ENCODE measurements around the gene TAS2R9. TPM values are rescaled to one million over a fixed set of nuclear protein-coding genes. Genes with fewer than 3 reads are reported as not detected.

TAS2R9 gene
- total and polyA plus RNA-seq, 2 donors (not counting 3 experiments of a cell fraction or from before 2014, with no cell fraction given): not detected

GRCh38 chr12:10824957-10825356 lies 15.0 kb upstream of the TAS2R9 start:
- H3K9ac ChIP-seq (replicated peaks; ENCODE audit: extremely low read depth, insufficient read depth, low read length): no peak overlapping the region
- H3K4me3 ChIP-seq (replicated peaks in 1 of 3; ENCODE audit: insufficient read depth in 1 of 3, low read depth in 1 of 3, low read length in 3 of 3): no peak overlapping the region
- no peaks in the 10 kb centered on the region for H3K9me1 ChIP-seq (replicated peaks; ENCODE audit: control insufficient read depth, extremely low read depth, insufficient read depth, low read length)
- dilution Hi-C loops (cut with MboI; ENCODE audit: extremely low pct_ligation_motif_present, low sequenced_read_pairs) (no loop called here), intact Hi-C loops (cut with micrococcal nuclease) (no loop called here)
- TF ChIP-seq MAX (IDR thresholded peaks at IDR 0.05; ENCODE audit: insufficient read depth, insufficient read length) (no peak), GATA2 (IDR thresholded peaks at IDR 0.05; ENCODE audit: insufficient read depth, insufficient read length, low read depth, low read length) (no peak), MYC (IDR thresholded peaks at IDR 0.05; ENCODE audit: low read depth, low read length) (no peak), CTCF (IDR thresholded peaks at IDR 0.05; ENCODE audit: extremely low read depth in 1 of 2, insufficient read depth in 1 of 2, low read depth in 1 of 2, low read length in 2 of 2) (no peak), EZH2 (IDR thresholded peaks at IDR 0.05; ENCODE audit: borderline replicate concordance, low read depth, low read length, severe bottlenecking) (no peak), JUN (IDR thresholded peaks at IDR 0.05; ENCODE audit: borderline replicate concordance, insufficient read depth, insufficient read length, low read depth) (no peak), FOS (IDR thresholded peaks at IDR 0.05; ENCODE audit: borderline replicate concordance, insufficient read depth, low read length) (no peak), POLR2A (IDR thresholded peaks at IDR 0.05; ENCODE audit: low read depth, low read length) (no peak), POLR2AphosphoS5 (IDR thresholded peaks at IDR 0.05; ENCODE audit: insufficient read depth, low read depth, low read length) (no peak)
- FAIRE-seq (no peak), DNase-seq (ENCODE audit: low read depth, low spot score) (no peak)
- H4K20me1 ChIP-seq (replicated peaks; ENCODE audit: control insufficient read depth, extremely low read depth, insufficient read depth, low read length): no peaks in the 10 kb centered on the region
- no peak overlapping the region for H2AFZ ChIP-seq (ENCODE audit: low read depth, low read length)
- ChIA-PET CTCF (no interaction called here), POLR2A (no interaction called here)
- no peak overlapping the region for H3K27ac ChIP-seq (ENCODE audit: insufficient read depth, low read depth, low read length)
- H3K79me2 ChIP-seq (ENCODE audit: control insufficient read depth, insufficient read depth, low read length): no peaks in the 10 kb centered on the region
- H3K9me3 ChIP-seq (replicated peaks; ENCODE audit: control insufficient read depth, insufficient read depth, low read length): no peaks in the 10 kb centered on the region
- H3K27me3 ChIP-seq (ENCODE audit: control insufficient read depth in 2 of 2, insufficient read depth in 2 of 2, low read length in 2 of 2): no peaks in the 10 kb centered on the region
- BruUV-seq (replicated peaks): no TSS peak
- H3K4me2 ChIP-seq (ENCODE audit: insufficient read depth, low read length): no peak overlapping the region
- H3K4me1 ChIP-seq (ENCODE audit: control insufficient read depth, extremely low read depth, insufficient read depth, low read length): no peaks in the 10 kb centered on the region
- H3K36me3 ChIP-seq (ENCODE audit: control insufficient read depth in 2 of 2, extremely low read depth in 1 of 2, insufficient read depth in 2 of 2, low read length in 2 of 2): no peaks in the 10 kb centered on the region
